ENCODE results near the gene SBF1.
"Not testable (repeated sequence)": the region's sequence is repeated elsewhere in the genome, so short reads cannot be mapped to it uniquely, and the experiment has no call there.

Gene SBF1

DNA sequence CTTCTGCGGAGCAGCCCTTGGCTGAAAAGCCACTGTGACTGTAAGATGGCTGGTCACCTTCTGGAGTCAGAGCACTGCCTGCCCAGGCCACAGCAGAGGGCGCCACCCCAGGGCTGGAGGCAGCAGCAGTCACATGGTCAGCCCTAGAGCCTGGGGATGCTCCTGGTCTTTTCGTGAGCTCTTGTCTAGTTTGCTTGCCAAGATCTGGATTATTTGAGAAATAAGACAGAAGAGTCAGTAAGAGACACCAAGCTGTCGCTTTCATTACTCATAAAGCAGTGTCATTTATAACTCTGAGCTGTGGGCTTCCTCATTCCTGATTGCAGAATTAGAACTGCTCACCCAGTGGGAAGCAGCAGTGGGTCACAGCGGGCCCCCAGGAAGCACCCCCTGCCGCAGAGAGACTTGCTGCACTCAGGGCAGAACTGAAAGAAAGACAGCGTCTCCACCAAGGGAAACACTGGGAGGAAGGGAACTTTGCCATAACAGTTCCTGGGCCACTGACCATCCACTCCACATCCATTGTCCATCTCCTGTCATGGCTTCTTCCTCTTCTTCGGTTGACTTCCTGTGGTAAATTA lies 75.0 kb downstream of the SBF1 start:
- no peak for DNase-seq (ENCODE audit: low read depth in 2 of 2)

DNA sequence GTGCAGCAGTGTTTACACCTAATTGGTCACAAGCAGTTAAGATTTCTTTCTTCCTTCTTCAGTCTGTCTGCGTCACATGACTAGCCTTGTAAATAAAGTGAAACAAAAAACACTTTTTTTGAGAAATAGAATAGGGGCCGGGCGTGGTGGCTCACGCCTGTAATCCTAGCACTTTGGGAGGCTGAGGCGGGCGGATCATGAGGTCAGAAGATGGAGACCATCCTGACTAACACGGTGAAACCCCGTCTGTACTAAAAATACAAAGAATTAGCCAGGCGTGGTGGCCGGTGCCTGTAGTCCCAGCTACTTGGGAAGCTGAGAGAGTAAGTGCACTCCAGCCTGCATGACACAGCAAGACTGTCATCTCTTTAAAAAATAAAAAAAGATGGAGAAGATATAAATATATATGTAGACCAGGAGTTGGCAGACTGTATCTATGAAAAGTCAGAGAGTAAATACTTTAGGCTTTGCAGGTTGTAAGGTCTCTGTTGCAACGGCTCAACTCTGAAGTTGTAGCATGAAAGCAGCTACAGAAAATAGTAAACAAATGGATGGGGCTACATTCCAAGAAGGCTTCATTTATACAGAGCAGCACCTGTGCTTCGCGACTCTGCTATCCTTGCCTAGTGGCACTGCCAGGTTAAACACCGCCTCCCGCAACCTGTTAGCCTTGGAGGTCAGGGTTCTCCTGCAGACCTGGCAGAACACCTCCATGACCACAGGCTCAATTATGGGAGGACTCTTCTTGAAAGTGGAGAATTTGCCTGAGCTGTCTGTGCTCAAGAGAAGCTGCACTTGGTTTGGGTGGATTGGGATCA lies 75.8 kb downstream of the SBF1 start:
- DNase-seq (ENCODE audit: low read depth in 2 of 2) = no peak

DNA sequence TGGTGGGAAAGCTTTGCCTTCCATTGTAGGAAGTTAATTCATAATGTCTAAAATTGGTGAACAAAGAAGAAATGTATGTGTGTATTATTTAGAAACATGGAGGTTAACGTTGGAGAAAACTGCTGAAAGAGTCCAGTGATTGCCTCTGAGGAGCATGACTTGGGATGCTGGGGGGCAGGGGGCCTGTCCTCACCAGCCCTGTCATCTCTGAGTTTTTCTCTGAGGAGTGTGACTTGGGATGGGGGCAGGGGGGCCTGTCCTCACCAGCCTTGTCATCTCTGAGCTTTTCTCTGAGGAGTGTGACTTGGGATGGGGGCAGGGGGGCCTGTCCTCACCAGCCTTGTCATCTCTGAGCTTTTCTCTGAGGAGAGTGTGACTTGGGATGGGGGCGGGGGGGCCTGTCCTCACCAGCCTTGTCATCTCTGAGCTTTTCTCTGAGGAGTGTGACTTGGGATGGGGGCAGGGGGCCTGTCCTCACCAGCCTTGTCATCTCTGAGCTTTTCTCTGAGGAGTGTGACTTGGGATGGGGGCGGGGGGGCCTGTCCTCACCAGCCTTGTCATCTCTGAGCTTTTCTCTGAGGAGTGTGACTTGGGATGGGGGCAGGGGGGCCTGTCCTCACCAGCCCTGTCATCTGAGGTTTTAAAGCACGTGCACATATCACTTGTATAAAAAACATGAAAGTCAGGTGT lies 77.3 kb downstream of the SBF1 start:
- not testable (repeated sequence) for DNase-seq (ENCODE audit: low read depth in 2 of 2)

DNA sequence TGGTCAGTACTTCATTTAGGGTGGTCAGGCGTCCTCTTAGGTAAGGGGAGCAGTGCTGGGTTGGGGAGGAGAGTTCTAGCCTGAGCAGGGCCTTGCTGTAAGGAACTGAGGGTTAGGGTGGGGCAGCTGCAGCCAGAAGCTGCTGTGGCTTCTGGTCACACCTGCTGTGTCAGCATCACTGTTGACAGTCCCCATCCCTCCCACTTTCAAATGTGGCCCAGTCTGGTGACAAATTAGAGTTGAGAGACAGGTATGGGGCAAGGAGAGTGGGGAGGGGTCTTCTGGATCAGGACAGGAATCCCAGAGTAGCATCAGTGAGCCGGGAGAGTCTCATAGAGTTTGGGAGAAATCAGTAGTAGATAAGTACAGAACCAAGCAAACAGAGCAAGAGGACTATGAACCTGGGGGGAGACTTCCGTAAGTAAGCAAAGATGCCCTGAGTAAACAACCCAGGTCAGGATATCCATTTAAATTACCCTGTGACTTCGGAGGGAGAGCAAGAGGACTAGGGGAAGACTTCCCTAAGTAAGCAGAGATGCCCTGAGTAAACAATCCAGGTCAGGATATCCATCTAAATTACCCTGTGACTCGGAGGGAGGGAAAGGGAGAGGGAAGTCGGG lies 78.0 kb downstream of the SBF1 start:
- no peak for DNase-seq (ENCODE audit: low read depth in 2 of 2)
